Stimulated activated CD4-positive, alpha-beta T cell treated with anti-CD3 and anti-CD28 coated beads, TNF-alpha, amount 100 ng/mL, for 4 hours (primary cell): ENCODE data around the gene PLEK.
A peak's percentile ranks its signal among the peaks of the same experiment; 100 is the strongest.
"Not testable (repeated sequence)": the region's sequence is repeated elsewhere in the genome, so short reads cannot be mapped to it uniquely, and the experiment has no call there.

Experiments
- DNase-seq, 3 experiments: peaks; one replicate each; pipeline ENCODE4 v3.0.0-alpha.2; 2020; ENCODE audit warnings: low read depth in 3 of 3

The PLEK gene

GRCh38 chr2:68365087-68365486 lies at the start of gene PLEK:
TSS of gene PLEK (plus strand) at chr2:68365282. CDS start at chr2:68365352, 70 bp downstream.
- DNase-seq, result no peak

GRCh38 chr2:68316111-68316510 lies 49.0 kb upstream of the PLEK start:
- no peak for DNase-seq

- no peak for DNase-seq
Observed at GRCh38 chr2:68317971-68318913, 46.8 kb upstream of the PLEK start.

- no peak for DNase-seq
Observed at GRCh38 chr2:68318914-68319397, 46.1 kb upstream of the PLEK start.

- DNase-seq, result peak in 1 of 3 experiments; percentile 1
Observed at GRCh38 chr2:68319398-68320117, 45.5 kb upstream of the PLEK start, which contains the start of gene CNRIP1. TSS of gene CNRIP1 (minus strand) at chr2:68319949. CDS start at chr2:68319400, 549 bp downstream.

GRCh38 chr2:68320118-68320641 lies 44.9 kb upstream of the PLEK start:
- DNase-seq, result no peak

- DNase-seq, result no peak
Observed at GRCh38 chr2:68325056-68325455, 40.0 kb upstream of the PLEK start.

GRCh38 chr2:68328901-68329300 lies 36.2 kb upstream of the PLEK start:
- DNase-seq, result no peak

- DNase-seq, result no peak
Observed at GRCh38 chr2:68330691-68331090, 34.4 kb upstream of the PLEK start.

- no peak for DNase-seq
Observed at GRCh38 chr2:68333009-68333408, 32.1 kb upstream of the PLEK start.

- no peak for DNase-seq
Observed at GRCh38 chr2:68333931-68334330, 31.2 kb upstream of the PLEK start.

- no peak for DNase-seq
Observed at GRCh38 chr2:68336192-68336591, 28.9 kb upstream of the PLEK start.

GRCh38 chr2:68340226-68341061 lies 24.6 kb upstream of the PLEK start:
- DNase-seq, result no peak

- DNase-seq, result no peak
Observed at GRCh38 chr2:68341062-68341329, 24.1 kb upstream of the PLEK start.

GRCh38 chr2:68341583-68341982 lies 23.5 kb upstream of the PLEK start:
- no peak for DNase-seq

GRCh38 chr2:68342470-68342869 lies 22.6 kb upstream of the PLEK start:
- DNase-seq, result no peak

GRCh38 chr2:68344031-68344430 lies 21.1 kb upstream of the PLEK start:
- DNase-seq, result no peak

GRCh38 chr2:68345129-68345875 lies 19.8 kb upstream of the PLEK start:
- no peak for DNase-seq

GRCh38 chr2:68349091-68349490 lies 16.0 kb upstream of the PLEK start:
- DNase-seq, result not testable (repeated sequence)

- no peak for DNase-seq
Observed at GRCh38 chr2:68351997-68352396, 13.1 kb upstream of the PLEK start.
